BJ (cell line): ENCODE data around the gene SQSTM1. TPM values are rescaled to one million over a fixed set of nuclear protein-coding genes. Genes with fewer than 3 reads are reported as not detected.

Experiments used
- CTCF ChIA-PET: fragments of 350-600 bp; formaldehyde crosslinking; extraction: SDS; loops from one replicate; lab custom pipeline; 2021; ENCODE audit warnings: antibody characterized with exemption, inconsistent platforms; lab: Yijun Ruan, JAX
- POLR2A ChIA-PET: fragments of 300-600 bp; sonication (Branson Sonifier 250); formaldehyde crosslinking; extraction: SDS; loops from one replicate; lab custom pipeline; 2021; ENCODE audit warnings: antibody characterized with exemption; lab: Charles Lee
- DNase-seq: peaks from one replicate; pipeline ENCODE4 v3.0.0-alpha.2; 2011; ENCODE audit warnings: low read depth
- H3K27me3 ChIP-seq: 2 replicates; pipeline ENCODE4 v1.6.0; 2011; ENCODE audit warnings: low read length; ENCODE audit not compliant: control insufficient read depth, insufficient read depth
- H3K36me3 ChIP-seq: 2 replicates; pipeline ENCODE4 v1.5.1; 2011; ENCODE audit warnings: low read length; ENCODE audit not compliant: control insufficient read depth, insufficient read depth
- H3K4me3 ChIP-seq: 2 replicates; pipeline ENCODE4 v1.5.1; 2011; ENCODE audit warnings: low read depth, mild to moderate bottlenecking, control low read depth, low read length
- polyA plus RNA-seq: library from polyadenylated mRNA; depleted of rRNA; stranded (reverse); fragments of >200 nt; gene quantifications from 2 replicates; pipeline ENCODE4 v1.2.3, GENCODE V29; 2011
- TF ChIP-seq, protein P1 (sequence below): IDR thresholded peaks from 2 replicates; pipeline ENCODE4 v1.5.1; 2011; ENCODE audit warnings: low read depth, mild to moderate bottlenecking, control low read depth, inconsistent platforms, low read length, moderate library complexity; ENCODE audit not compliant: insufficient read depth

The SQSTM1 gene
- polyA plus RNA-seq, 1 experiment, result 307 TPM

DNA sequence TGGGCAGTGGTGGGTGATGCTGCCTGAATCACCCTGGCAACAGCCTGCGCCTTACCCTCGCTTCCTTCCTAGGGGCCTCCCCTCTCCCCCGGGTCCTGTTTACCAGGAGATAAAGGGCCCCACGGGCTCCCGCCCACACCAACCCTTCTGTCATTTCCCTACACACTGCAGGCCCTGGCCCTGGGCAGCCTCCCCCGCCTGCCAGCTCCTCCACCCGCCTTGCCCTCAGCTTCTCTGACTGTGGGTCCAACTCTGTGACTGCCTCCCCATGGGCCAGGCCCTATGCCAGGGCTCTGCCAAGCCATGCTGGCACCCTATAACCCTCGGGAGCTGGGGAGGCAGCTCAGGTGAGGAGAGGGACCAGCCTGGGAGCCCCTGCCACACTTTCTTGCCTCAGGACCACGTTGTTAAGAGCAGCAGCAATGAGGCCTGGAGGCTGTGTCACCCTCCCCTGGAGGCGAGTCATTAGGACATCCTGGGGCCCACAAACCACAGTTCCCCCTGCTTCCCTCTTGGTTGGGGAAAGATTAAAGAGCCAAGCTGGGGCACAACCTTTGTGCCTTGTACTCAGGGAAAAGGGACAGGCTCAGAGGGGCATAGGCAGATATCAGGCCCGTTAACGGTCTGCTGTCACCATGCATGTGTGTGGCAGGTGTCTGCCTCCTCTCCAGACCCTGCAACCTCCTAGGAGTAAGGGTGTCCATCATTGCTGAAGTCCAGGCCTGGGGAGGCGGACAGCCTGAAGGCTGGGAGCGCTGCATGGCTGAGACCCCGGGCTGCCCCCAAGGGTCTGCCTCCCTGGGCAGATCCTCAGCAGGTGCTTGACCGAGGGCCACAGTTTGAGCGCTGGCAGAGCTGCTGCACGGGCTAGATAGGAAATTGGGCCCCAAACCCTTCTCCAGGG, 16.8 kb upstream of the SQSTM1 start:
- POLR2A ChIA-PET, result no interaction called here

DNA sequence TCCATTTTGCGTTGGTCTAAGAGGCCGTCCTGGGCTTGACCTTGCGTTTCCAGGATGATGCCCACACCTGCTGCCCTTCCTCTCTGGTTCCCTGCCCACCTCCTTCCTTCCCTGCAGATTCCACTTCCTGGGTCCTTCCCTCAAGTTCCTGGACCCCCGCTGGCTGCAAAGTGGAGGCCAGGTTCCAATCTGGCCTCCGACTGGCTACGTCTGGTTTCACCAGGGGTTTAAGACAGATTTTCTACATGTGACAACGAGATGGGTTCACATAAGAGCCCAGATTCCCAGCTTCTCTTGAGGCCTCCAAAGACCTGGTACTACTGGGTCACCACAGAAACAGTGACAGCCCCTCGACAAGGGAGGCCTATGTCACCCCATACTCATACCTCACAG, 16.2 kb upstream of the SQSTM1 start:
- CTCF ChIA-PET, result no interaction called here
- Histone ChIP-seq H3K36me3 (peaks cover 23% of the 10 kb centered on the region), H3K27me3 (no peaks in the 10 kb centered on the region), H3K4me3 (no peak overlapping the region)
- POLR2A ChIA-PET, result no interaction called here
- DNase-seq, result no peak
- TF ChIP-seq, protein P1, sequence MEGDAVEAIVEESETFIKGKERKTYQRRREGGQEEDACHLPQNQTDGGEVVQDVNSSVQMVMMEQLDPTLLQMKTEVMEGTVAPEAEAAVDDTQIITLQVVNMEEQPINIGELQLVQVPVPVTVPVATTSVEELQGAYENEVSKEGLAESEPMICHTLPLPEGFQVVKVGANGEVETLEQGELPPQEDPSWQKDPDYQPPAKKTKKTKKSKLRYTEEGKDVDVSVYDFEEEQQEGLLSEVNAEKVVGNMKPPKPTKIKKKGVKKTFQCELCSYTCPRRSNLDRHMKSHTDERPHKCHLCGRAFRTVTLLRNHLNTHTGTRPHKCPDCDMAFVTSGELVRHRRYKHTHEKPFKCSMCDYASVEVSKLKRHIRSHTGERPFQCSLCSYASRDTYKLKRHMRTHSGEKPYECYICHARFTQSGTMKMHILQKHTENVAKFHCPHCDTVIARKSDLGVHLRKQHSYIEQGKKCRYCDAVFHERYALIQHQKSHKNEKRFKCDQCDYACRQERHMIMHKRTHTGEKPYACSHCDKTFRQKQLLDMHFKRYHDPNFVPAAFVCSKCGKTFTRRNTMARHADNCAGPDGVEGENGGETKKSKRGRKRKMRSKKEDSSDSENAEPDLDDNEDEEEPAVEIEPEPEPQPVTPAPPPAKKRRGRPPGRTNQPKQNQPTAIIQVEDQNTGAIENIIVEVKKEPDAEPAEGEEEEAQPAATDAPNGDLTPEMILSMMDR, result no peak

More for the DNA sequence above, 16.8 kb upstream of the SQSTM1 start:
- H3K4me3 ChIP-seq, result no peak overlapping the region
- TF ChIP-seq, protein P1, result no peak
- DNase-seq, result no peak
- H3K27me3 ChIP-seq, result no peaks in the 10 kb centered on the region
- CTCF ChIA-PET, result no interaction called here
- peaks cover 29% of the 10 kb centered on the region for H3K36me3 ChIP-seq

DNA sequence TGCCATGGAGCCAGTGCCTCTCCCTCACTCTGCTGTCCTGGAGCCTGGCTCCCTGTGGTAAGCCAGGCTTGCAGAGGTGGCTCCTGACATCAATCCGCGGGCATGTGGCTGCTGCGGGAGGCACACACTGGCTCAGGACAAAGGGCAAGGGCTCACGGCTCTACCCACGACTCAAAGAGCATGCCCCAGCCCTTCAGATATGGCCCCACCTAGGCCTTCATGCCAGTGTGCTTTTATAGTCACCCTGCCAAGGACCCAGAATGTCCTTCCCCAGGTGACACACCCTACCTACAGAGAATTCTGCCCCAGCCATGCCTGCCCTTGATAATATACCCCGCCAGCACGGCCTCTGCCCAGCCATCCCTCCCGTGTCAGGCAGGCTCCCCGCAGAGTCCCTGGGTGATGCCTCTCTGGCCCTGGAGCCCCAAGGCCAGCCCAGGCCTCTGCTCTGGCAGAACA, 15.6 kb upstream of the SQSTM1 start:
- ChIA-PET POLR2A (interaction anchor here (0.7 kb wide), 1 partner anchor 191 kb away, joined by 4 read pairs; no protein-coding TSS in a partner anchor), CTCF (interaction anchor here (2.2 kb wide), 1 partner anchor 8 kb away, joined by 6 read pairs; no protein-coding TSS in a partner anchor)
- Histone ChIP-seq H3K36me3 (peaks cover 18% of the 10 kb centered on the region), H3K4me3 (peak overlapping the region; percentile 91), H3K27me3 (no peaks in the 10 kb centered on the region)
- TF ChIP-seq, protein P1, result no peak
- no peak for DNase-seq

DNA sequence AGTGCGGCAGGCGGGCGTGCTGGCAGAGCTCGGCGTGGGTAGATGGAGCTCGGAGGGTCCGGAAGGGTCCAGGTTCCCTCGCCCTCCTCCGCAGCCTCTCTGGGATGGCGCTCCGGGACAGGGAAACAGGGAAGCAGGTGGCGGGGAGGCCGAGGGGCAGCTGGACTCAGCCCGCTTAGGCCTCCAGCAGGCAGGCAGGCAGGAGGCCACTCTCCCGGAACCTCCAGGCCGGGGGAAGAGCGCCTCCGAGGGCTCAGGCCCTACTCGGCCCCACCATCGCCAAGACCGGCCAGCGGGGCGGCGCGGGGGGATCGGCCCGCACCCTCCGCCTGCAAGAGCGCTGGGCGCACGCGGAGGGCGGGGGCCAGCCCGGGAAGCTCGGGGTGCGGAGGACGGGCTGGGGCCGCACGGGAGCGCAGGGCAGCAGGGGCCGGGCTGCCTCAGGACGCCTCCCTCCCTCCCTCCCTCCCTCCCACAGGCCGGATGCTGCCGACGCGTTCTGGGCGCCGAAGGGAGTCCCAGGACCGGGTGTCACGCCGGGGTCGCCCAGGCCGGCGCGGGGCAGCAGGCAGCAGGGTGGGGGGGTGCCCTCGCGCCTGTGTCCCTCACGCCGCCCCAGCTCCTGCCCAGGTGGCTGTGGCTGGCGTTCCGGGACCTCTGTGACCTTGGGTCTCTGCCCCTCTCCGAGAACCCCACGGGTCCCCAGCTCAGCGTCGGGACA, 15.0 kb upstream of the SQSTM1 start:
- Histone ChIP-seq H3K4me3 (peak overlapping the region; percentile 91), H3K27me3 (no peaks in the 10 kb centered on the region), H3K36me3 (peaks cover 15% of the 10 kb centered on the region)
- no peak for DNase-seq
- TF ChIP-seq, protein P1, result 0 out of 2 replicates have a peak, but pooled peaks have one; percentile 1
- CTCF ChIA-PET, result interaction anchor here (0.6 to 2.2 kb wide), 2 partner anchors 8 to 138 kb away, joined by 3 to 6 read pairs; no protein-coding TSS in a partner anchor
- POLR2A ChIA-PET, result interaction anchor here (0.7 kb wide), 1 partner anchor 191 kb away, joined by 4 read pairs; no protein-coding TSS in a partner anchor
